Keratinocyte (primary cell): ENCODE results near the gene DIAPH1. TPM values are rescaled to one million over a fixed set of nuclear protein-coding genes. Genes with fewer than 3 reads are reported as not detected.
A peak's percentile ranks its signal among the peaks of the same experiment; 100 is the strongest.

Source experiments
- DNase-seq: peaks from one replicate; pipeline ENCODE4 v3.0.0-alpha.2; 2011; ENCODE audit warnings: low read depth, missing footprints, low spot score
- FAIRE-seq: peaks from 2 replicates; lab custom pipeline; 2011; peaks lifted over from hg19 to GRCh38; lab: Jason Lieb, UNC
- H2AFZ ChIP-seq: 2 replicates; pipeline ENCODE4 v1.6.0; 2012; ENCODE audit warnings: low read length, control low read depth, inconsistent platforms; ENCODE audit not compliant: control insufficient read depth
- H3K27ac ChIP-seq: 2 replicates; pipeline ENCODE4 v1.5.1; 2011; ENCODE audit warnings: low read length; ENCODE audit not compliant: control insufficient read depth, insufficient read depth
- H3K27me3 ChIP-seq: 3 replicates; pipeline ENCODE4 v1.6.0; 2011; ENCODE audit warnings: low read length; ENCODE audit not compliant: control insufficient read depth, insufficient read depth; ENCODE audit errors: extremely low read depth
- H3K36me3 ChIP-seq, 2 experiments: 2 replicates in 1 of 2; 3 replicates in 1 of 2; pipeline ENCODE4 v1.5.1; 2011; ENCODE audit warnings: low read length in 2 of 2, mild to moderate bottlenecking in 1 of 2; ENCODE audit not compliant: control insufficient read depth in 2 of 2, insufficient read depth in 2 of 2; ENCODE audit errors: extremely low read depth in 1 of 2
- H3K4me1 ChIP-seq: 3 replicates; pipeline ENCODE4 v1.5.1; 2011; ENCODE audit warnings: low read length; ENCODE audit not compliant: control insufficient read depth, insufficient read depth; ENCODE audit errors: extremely low read depth
- H3K4me2 ChIP-seq: 3 replicates; pipeline ENCODE4 v1.6.0; 2011; ENCODE audit warnings: low read depth, low read length; ENCODE audit not compliant: control insufficient read depth, insufficient read depth; ENCODE audit errors: extremely low read depth
- H3K4me3 ChIP-seq, 3 experiments: fragments of 200-600 bp in 1 of 3; sonication (generic) in 1 of 3; 2 replicates in 2 of 3; 3 replicates in 1 of 3; pipeline ENCODE4 v1.5.1; 2011 to 2016; ENCODE audit warnings: low read length in 3 of 3, mild to moderate bottlenecking in 3 of 3, control low read depth in 2 of 3, inconsistent platforms in 1 of 3, low read depth in 1 of 3, mixed read lengths in 1 of 3, mixed run types in 1 of 3, moderate library complexity in 1 of 3; ENCODE audit not compliant: control insufficient read depth in 2 of 3, insufficient read depth in 2 of 3; ENCODE audit errors: extremely low read depth in 1 of 3
- H3K79me2 ChIP-seq: 2 replicates; pipeline ENCODE4 v1.6.0; 2012; ENCODE audit warnings: low read length; ENCODE audit not compliant: control insufficient read depth, insufficient read depth
- H3K9ac ChIP-seq: 3 replicates; pipeline ENCODE4 v1.6.0; 2011; ENCODE audit warnings: low read length; ENCODE audit not compliant: control insufficient read depth, insufficient read depth; ENCODE audit errors: extremely low read depth
- H3K9me1 ChIP-seq: 3 replicates; pipeline ENCODE4 v1.6.0; 2011; ENCODE audit warnings: low read length; ENCODE audit not compliant: control insufficient read depth, insufficient read depth; ENCODE audit errors: extremely low read depth
- H3K9me3 ChIP-seq: 2 replicates; pipeline ENCODE4 v1.5.1; 2012; ENCODE audit warnings: low read depth, low read length; ENCODE audit not compliant: control insufficient read depth
- H4K20me1 ChIP-seq: 3 replicates; pipeline ENCODE4 v1.6.0; 2011; ENCODE audit warnings: low read length; ENCODE audit not compliant: control insufficient read depth, insufficient read depth; ENCODE audit errors: extremely low read depth
- CTCF ChIP-seq, 3 experiments: IDR thresholded peaks in 1 of 3; conservative IDR thresholded peaks in 1 of 3; optimal IDR thresholded peaks in 1 of 3; 2 replicates in 2 of 3; 3 replicates in 1 of 3; pipeline versions ENCODE3 to v1.5.1; 2011; ENCODE audit warnings: low read length in 3 of 3, mild to moderate bottlenecking in 3 of 3, moderate library complexity in 2 of 3, control low read depth in 1 of 3, inconsistent platforms in 1 of 3; ENCODE audit not compliant: insufficient read depth in 2 of 3; ENCODE audit errors: extremely low read depth in 1 of 3
- EZH2 ChIP-seq: IDR thresholded peaks from one replicate; pipeline ENCODE4 v1.6.1; 2012; ENCODE audit warnings: inconsistent platforms, mild to moderate bottlenecking, low read length, moderate library complexity
- dilution Hi-C: fragments of 300-500 bp; cut with MboI; formaldehyde crosslinking; loops from one replicate; pipeline ENCODE4 v1.7.0; 2020; ENCODE audit warnings: low sequenced_read_pairs; ENCODE audit not compliant: extremely low pct_ligation_motif_present
- polyA plus RNA-seq, 5 experiments: library from polyadenylated mRNA; depleted of rRNA in 3 of 5; stranded (reverse) in 3 of 5; stranded (forward) in 1 of 5; unstranded in 1 of 5; fragments of >200 nt; gene quantifications; 1 replicate in 1 of 5; 2 replicates in 3 of 5; 3 replicates in 1 of 5; pipeline versions ENCODE4 v1.2.1 to v1.2.3, GENCODE V29; 2011 to 2012; ENCODE audit warnings: missing spikeins in 2 of 5, low read depth in 1 of 5, low replicate concordance in 1 of 5

Gene DIAPH1
- polyA plus RNA-seq, 1 donor (not counting 4 experiments of a cell fraction or from before 2014, with no cell fraction given): 72.0 TPM

GRCh38 chr5:141515141-141515540 lies 103.7 kb downstream of the DIAPH1 start:
- Histone ChIP-seq H3K9me1 (no peaks in the 10 kb centered on the region), H3K27ac (peak overlapping the region; percentile 89), H3K4me2 (no peak overlapping the region), H3K27me3 (no peaks in the 10 kb centered on the region), H3K9me3 (no peaks in the 10 kb centered on the region), H2AFZ (no peak overlapping the region), H3K79me2 (no peaks in the 10 kb centered on the region), H3K9ac (peak overlapping the region; percentile 56), H3K4me3 (no peak overlapping the region), H3K4me1 (peaks cover 44% of the 10 kb centered on the region), H3K36me3 (peaks cover 14 to 43% of the 10 kb centered on the region in 2 experiments), H4K20me1 (no peaks in the 10 kb centered on the region)
- no peak for TF ChIP-seq EZH2
- TF ChIP-seq CTCF (optimal IDR thresholded peaks at IDR 0.05 in 1 of 3, IDR thresholded peaks at IDR 0.05 in 1 of 3, conservative IDR thresholded peaks at IDR 0.05 in 1 of 3; ENCODE audit: extremely low read depth in 1 of 3, insufficient read depth in 2 of 3, low read length in 3 of 3): no peak
- FAIRE-seq (no peak), DNase-seq (no peak)
- dilution Hi-C loops: no loop called here

- TF ChIP-seq CTCF (optimal IDR thresholded peaks at IDR 0.05 in 1 of 3, IDR thresholded peaks at IDR 0.05 in 1 of 3, conservative IDR thresholded peaks at IDR 0.05 in 1 of 3; ENCODE audit: extremely low read depth in 1 of 3, insufficient read depth in 2 of 3, low read length in 3 of 3) (no peak), EZH2 (no peak)
- peak; percentile 96 for FAIRE-seq
These were observed 104.3 kb downstream of the DIAPH1 start for GRCh38 chr5:141514330-141515133.

More at GRCh38 chr5:141514330-141515133, 104.3 kb downstream of the DIAPH1 start:
- Histone ChIP-seq H3K9me3 (no peaks in the 10 kb centered on the region), H2AFZ (no peak overlapping the region), H3K36me3 (peaks cover 17 to 37% of the 10 kb centered on the region in 2 experiments), H3K9ac (peak overlapping the region; percentile 56), H3K27me3 (no peaks in the 10 kb centered on the region), H4K20me1 (no peaks in the 10 kb centered on the region), H3K27ac (peak overlapping the region; percentile 89), H3K4me2 (peak overlapping the region; percentile 63), H3K9me1 (no peaks in the 10 kb centered on the region), H3K79me2 (no peaks in the 10 kb centered on the region), H3K4me3 (no peak overlapping the region), H3K4me1 (peaks cover 39% of the 10 kb centered on the region)
- peak; percentile 100 for DNase-seq
- dilution Hi-C loops: no loop called here
